ENCODE results near the gene COL13A1. TPM values are rescaled to one million over a fixed set of nuclear protein-coding genes. Genes with fewer than 3 reads are reported as not detected.

The COL13A1 gene
- total and polyA plus RNA-seq, 7 donors: 0.69 to 5.7 (median 2.9) TPM

DNA sequence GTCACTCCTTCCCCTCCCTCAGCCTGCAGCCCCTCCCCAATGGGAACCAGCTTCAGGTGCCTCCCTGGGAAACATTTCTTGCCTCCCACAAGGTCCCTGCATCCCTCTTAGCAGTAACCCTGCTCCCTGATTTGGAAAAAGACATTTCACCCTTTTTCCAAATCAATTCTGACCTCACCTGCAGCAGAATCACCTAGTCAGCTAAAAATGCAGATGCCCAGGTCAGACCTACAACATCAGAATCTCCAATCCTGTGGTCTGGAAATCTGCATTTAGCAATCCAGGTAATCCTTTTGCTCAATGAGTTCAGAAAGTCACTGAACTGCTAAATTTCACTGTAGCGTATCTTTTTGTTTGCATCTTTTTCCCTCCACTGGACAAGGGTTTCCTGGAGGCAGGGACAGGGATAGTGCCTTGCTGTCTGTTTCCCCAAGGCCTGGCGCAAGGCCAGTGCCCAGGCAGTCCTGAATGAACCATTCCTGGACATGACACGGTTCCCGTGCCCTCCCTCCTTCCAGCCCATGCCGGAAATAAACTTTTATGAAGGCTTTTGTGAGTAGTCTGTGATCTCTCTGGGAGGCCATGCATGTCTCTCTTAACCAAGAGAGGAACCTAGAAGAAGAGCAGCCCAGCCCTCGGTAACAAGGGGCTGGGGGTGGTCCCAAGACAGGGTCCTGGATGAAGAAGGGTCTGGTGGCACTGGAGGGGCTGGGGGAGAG, 44.0 kb downstream of the COL13A1 start:
- Histone ChIP-seq H3K36me3 (no peaks in the 10 kb centered on the region), H3K27ac (peak overlapping the region in 2 of 4 donors; percentile 56 to 58), H3K4me3 (no peak overlapping the region), H3K4me1 (peaks cover 0 to 54% (median 34%) of the 10 kb centered on the region in 4 donors), H3K9me3 (no peaks in the 10 kb centered on the region), H3K27me3 (no peaks in the 10 kb centered on the region)
- DNase-seq: peak; percentile 82
- TF ChIP-seq POLR2AphosphoS5 (IDR thresholded peaks at IDR 0.05) (peak; percentile 36 to 82 (median 80)), POLR2A (IDR thresholded peaks at IDR 0.05) (no peak), EP300 (IDR thresholded peaks at IDR 0.05) (peak in 3 of 4 donors; percentile 42 to 82 (median 73))
- 9 to 37% methylated on average over 6 of the region's 6 CpGs for WGBS, 2 donors
- intact Hi-C loops (cut with DNase I): no loop called here

DNA sequence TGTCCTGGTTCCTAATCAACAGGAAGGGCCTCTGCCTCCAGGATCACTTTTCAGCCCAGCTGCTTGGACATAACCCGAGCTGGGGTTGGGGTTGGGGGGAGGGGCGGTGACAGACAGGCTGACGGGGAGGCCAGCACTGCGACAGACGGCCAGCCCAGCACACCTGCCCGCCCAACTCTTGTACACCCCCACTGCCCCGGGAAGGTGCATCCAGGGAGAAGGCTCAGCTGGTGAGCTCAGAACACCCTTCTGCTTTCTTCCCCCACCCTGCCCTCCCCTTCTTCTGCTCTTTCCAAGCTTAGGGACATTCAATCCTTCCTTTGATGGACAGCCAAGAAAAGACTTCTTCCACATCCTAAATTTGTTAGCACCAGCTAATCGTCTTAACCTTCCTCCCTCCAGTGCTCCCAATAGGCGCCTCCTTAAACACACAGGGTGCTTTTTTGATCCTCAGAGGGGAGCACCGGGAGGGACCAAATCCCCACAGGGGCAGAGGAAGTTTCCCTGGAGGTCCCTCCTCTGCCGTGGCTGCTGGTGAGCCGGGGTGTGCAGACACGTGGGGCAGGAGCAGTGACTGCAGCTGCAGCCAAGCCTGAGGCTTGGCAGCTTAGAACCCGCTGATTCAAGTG, 44.7 kb downstream of the COL13A1 start:
- Histone ChIP-seq H3K4me3 (no peak overlapping the region), H3K27me3 (no peaks in the 10 kb centered on the region), H3K4me1 (peaks cover 0 to 60% (median 34%) of the 10 kb centered on the region in 4 donors), H3K27ac (peak overlapping the region in 2 of 4 donors; percentile 56 to 58), H3K9me3 (no peaks in the 10 kb centered on the region), H3K36me3 (no peaks in the 10 kb centered on the region)
- WGBS, 2 donors: 41 to 54% methylated on average over 14 of the region's 14 CpGs
- DNase-seq: no peak
- intact Hi-C loops (cut with DNase I): no loop called here
- no peak for TF ChIP-seq POLR2AphosphoS5 (IDR thresholded peaks at IDR 0.05)
- TF ChIP-seq, protein P1, sequence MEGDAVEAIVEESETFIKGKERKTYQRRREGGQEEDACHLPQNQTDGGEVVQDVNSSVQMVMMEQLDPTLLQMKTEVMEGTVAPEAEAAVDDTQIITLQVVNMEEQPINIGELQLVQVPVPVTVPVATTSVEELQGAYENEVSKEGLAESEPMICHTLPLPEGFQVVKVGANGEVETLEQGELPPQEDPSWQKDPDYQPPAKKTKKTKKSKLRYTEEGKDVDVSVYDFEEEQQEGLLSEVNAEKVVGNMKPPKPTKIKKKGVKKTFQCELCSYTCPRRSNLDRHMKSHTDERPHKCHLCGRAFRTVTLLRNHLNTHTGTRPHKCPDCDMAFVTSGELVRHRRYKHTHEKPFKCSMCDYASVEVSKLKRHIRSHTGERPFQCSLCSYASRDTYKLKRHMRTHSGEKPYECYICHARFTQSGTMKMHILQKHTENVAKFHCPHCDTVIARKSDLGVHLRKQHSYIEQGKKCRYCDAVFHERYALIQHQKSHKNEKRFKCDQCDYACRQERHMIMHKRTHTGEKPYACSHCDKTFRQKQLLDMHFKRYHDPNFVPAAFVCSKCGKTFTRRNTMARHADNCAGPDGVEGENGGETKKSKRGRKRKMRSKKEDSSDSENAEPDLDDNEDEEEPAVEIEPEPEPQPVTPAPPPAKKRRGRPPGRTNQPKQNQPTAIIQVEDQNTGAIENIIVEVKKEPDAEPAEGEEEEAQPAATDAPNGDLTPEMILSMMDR (IDR thresholded peaks at IDR 0.05): no peak
- TF ChIP-seq EP300 (IDR thresholded peaks at IDR 0.05): no peak
- no peak for TF ChIP-seq POLR2A (IDR thresholded peaks at IDR 0.05)

DNA sequence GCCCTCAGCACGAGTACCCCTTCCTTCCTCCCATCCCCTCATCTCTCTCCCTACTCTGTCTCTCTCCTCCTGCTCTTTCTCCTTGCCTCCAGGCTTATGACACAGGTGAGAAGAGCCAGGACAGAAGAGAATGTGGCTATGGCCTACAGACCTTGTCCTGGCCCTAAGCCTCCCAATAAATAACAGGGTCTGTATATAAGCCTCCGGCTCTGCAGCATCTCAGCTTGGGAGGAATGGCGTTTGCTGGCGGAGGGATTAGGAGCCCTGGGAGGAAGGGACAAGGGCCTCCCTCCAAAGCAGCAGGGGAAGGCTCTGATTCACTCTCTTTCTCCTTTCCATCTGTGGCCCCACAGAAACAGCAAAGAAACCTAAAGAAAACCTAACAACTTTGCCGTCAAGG, 45.8 kb downstream of the COL13A1 start:
- Histone ChIP-seq H3K27ac (peak overlapping the region in 2 of 4 donors; percentile 56 to 58), H3K4me1 (peaks cover 0 to 57% (median 32%) of the 10 kb centered on the region in 4 donors), H3K4me3 (no peak overlapping the region), H3K9me3 (no peaks in the 10 kb centered on the region), H3K36me3 (no peaks in the 10 kb centered on the region), H3K27me3 (no peaks in the 10 kb centered on the region)
- TF ChIP-seq POLR2AphosphoS5 (IDR thresholded peaks at IDR 0.05) (peak; percentile 51 to 94 (median 94)), EP300 (IDR thresholded peaks at IDR 0.05) (peak in 3 of 4 donors; percentile 69 to 77 (median 76)), POLR2A (IDR thresholded peaks at IDR 0.05) (no peak)
- TF ChIP-seq, protein P1 (IDR thresholded peaks at IDR 0.05): no peak
- intact Hi-C loops (cut with DNase I): no loop called here
- 77 to 81% methylated on average over 5 of the region's 5 CpGs for WGBS, 2 donors
- DNase-seq: no peak

DNA sequence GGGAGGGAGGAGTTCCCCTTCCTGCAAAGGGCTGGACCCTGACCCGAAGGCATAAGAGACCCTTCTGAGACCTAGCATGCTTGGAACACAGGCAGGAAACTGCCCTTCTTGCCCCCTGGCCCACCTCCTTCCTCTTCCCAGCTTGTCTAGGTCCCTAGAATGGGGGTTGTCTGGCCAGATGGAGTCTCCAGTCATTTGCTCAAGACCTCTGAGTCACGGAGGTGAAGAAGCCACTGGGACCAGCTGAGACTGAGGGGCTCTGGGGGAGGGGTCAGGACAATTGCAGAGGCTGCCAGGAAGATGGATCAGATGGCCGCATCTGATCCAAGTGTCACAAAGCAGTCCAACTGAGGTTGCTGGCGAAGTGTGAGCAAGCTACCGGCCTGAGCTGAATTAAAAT, 46.2 kb downstream of the COL13A1 start:
- DNase-seq: no peak
- Histone ChIP-seq H3K36me3 (no peaks in the 10 kb centered on the region), H3K4me3 (no peak overlapping the region), H3K4me1 (peaks cover 0 to 53% (median 31%) of the 10 kb centered on the region in 4 donors), H3K9me3 (no peaks in the 10 kb centered on the region), H3K27ac (peak overlapping the region in 2 of 4 donors; percentile 56 to 58), H3K27me3 (no peaks in the 10 kb centered on the region)
- WGBS, 2 donors: 77 to 78% methylated on average over 5 of the region's 5 CpGs
- intact Hi-C loops (cut with DNase I): no loop called here
- TF ChIP-seq EP300 (IDR thresholded peaks at IDR 0.05): no peak
- no peak for TF ChIP-seq POLR2A (IDR thresholded peaks at IDR 0.05)
- TF ChIP-seq, protein P1 (IDR thresholded peaks at IDR 0.05): no peak

DNA sequence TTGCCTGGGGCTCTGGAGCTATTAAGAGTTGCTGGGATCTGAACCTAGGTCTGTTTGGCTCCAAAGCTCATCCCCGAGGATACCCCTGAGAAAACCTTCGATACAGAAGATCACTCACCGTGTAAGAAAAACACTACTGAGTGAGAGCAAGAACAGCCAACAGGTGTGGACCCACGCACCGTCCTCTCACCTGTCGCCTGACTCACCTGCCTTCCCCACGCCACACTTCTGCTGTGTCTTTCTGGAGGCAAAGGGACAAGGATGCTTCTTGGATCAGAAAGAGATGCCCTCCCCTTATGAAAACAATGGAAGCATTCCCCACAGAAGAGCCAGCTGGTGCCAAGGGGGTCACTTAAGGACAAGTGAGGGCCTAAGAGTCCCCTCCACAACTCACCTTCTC, 46.7 kb downstream of the COL13A1 start:
- no peaks in the 10 kb centered on the region for H3K27me3 ChIP-seq
- TF ChIP-seq POLR2AphosphoS5 (IDR thresholded peaks at IDR 0.05): no peak
- no peak for TF ChIP-seq EP300 (IDR thresholded peaks at IDR 0.05)
- TF ChIP-seq POLR2A (IDR thresholded peaks at IDR 0.05): no peak
- TF ChIP-seq, protein P1 (IDR thresholded peaks at IDR 0.05): no peak
- H3K4me3 ChIP-seq: no peak overlapping the region
- H3K4me1 ChIP-seq: peaks cover 0 to 50% (median 31%) of the 10 kb centered on the region in 4 donors
- WGBS, 2 donors: 91% methylated on average over 7 of the region's 7 CpGs
- no peaks in the 10 kb centered on the region for H3K9me3 ChIP-seq
- no peaks in the 10 kb centered on the region for H3K36me3 ChIP-seq
- DNase-seq: no peak
- intact Hi-C loops (cut with DNase I): no loop called here
- H3K27ac ChIP-seq: no peak overlapping the region
